SH-SY5Y (cell line): Measurements from ENCODE around the gene FAM237B.

Experiments
- GATA2 ChIP-seq: IDR thresholded peaks from 2 replicates; pipeline ENCODE4 v1.6.1; 2011; ENCODE audit warnings: mild to moderate bottlenecking, low read depth, low read length
- GATA3 ChIP-seq: IDR thresholded peaks from 2 replicates; pipeline ENCODE4 v1.6.1; 2011; ENCODE audit warnings: low read depth, mild to moderate bottlenecking, low read length, moderate library complexity

FAM237B gene

DNA sequence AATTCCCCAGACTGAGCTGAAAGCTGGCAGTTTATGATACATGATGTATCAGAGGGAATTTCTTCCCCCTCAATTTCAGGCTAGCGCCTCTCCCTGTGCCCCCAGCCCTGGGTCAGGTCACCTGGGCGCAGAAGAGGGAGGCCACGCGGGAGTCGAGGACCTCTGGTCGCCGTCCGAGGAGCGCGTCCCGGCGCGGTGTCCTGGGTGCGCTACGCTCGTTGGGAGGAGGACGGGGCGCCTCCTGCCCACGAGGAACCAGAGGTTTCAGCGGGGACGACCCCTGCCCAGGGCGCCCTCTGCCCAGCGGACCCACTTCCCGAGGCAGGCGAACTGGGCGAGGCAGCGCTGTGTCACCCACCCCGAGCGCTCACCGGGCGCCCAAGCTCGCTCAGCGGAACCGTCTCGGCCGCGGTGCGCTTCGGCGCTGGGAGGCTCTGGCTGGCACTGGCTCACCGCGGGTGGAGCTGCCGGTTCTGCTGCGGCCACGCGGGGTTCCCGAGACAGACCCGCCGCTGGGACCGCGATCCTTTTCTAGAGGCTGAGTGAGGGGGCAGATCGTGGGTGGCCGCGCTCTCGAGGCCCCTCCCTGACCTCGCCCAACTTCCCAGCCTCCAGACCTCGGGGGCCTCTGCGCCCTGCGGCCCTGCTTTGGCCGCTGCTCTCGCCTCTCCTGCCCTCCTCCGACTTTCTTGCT, at the start of gene FAM237B:
TSS of gene FAM237B (minus strand) at position 504 of the 694 bp plus-strand sequence. CDS start 1,556 bp downstream, outside the sequence.
- no peak for TF ChIP-seq GATA2
- TF ChIP-seq GATA3 = no peak

DNA sequence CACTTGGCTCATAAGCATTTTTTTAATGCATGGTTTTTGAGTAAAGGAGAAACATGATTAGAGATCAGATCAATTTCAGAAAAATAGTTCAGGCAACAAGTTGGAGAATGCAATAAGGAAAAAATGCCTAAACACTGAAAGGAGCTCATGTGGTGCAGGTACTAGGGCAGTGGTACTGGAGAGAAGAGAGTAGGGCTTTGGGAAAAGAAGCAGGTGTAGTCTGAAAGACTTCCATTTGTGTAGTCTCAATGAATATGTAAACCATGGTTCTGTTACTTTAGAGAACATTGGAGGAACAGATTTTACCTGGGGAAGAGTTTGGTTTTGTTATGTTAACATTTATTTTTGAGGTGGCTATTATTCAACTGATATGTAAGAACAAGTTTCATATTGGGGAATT, 30.9 kb upstream of the FAM237B start:
- TF ChIP-seq GATA3 = no peak
- no peak for TF ChIP-seq GATA2

DNA sequence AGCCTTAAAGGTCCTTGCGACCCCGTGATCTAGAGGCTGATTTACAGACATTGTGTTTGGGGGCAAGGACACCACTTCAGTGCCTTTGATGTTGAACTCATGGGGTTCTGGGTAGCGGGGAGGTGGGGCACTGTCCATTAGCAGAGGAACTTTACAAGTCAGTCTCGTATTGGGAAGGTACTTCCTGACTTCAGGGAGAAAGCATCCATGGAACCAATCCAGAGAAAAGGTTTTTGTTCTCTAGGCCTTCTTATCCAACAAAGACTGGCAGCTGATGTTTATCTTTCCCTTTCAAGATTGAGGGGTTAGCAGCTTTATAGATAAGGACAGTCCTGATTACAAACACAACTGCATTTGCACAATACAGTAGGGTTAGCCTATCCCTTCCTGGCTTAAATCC, 28.2 kb upstream of the FAM237B start:
- no peak for TF ChIP-seq GATA3
- no peak for TF ChIP-seq GATA2

DNA sequence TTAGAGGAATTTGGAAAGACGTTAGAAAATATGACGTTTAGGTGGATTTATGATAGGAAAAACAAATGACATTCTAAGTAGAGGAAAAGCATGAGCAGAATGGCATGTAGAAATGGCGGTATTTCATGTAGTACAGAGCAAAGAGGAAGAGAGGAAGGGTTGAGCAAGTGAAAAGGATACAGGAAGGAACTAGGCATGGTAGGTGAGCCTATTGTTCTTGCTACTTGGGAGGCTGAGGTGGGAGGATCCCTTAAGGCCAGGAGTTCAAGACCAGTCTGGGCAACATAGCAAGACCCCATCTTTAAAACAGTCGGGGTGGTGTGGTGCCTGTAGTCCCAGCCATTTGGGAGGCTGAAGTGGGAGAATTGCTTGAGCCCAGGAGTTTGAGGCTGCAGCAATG, 26.7 kb upstream of the FAM237B start:
- no peak for TF ChIP-seq GATA2
- TF ChIP-seq GATA3 = no peak

DNA sequence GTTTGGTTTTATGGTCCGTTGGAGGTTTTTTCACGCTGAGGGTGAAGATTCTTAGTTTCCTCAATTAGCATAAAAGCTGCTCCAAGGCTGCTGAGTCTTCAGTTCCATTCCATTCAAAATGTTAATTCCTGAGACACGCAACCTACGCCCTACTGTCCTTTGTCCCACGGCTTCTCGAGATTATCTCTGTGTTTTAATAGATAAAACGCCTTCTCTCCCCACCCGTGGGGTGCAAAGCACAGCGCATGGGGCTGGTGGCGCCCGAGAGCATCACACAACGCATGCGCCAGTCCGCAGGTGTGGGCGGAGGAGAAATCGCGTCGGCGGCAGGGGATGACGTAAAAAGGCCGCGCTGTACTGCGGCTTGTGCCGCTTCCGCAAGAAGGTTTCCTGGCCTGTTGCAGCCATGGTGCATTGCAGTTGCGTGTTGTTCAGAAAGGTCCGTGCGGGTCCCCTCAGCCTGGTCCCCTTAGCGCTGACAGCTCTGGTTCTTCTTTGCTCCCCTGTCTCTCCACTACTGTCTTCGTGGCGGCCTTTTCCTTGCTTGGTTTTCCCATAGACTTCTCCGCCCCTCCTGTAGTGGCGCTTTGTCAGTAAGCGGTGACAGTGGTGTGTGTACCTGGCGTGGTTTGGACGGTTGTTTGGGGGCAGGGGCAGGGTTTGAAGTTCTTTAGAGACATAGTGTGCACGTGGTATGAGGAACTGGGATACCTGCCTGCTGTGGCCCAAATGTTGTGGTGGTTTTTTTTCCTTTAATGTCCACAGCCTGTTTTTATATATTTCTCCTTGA, 25.4 kb upstream of the FAM237B start, which contains the start of gene GTPBP10:
TSS of gene GTPBP10 (plus strand) at position 381 of the 790 bp plus-strand sequence. CDS start at position 407, 26 bp downstream.
- TF ChIP-seq GATA2 (peak; percentile 76; the same call in 1 of the 2 replicates), GATA3 (no peak)

DNA sequence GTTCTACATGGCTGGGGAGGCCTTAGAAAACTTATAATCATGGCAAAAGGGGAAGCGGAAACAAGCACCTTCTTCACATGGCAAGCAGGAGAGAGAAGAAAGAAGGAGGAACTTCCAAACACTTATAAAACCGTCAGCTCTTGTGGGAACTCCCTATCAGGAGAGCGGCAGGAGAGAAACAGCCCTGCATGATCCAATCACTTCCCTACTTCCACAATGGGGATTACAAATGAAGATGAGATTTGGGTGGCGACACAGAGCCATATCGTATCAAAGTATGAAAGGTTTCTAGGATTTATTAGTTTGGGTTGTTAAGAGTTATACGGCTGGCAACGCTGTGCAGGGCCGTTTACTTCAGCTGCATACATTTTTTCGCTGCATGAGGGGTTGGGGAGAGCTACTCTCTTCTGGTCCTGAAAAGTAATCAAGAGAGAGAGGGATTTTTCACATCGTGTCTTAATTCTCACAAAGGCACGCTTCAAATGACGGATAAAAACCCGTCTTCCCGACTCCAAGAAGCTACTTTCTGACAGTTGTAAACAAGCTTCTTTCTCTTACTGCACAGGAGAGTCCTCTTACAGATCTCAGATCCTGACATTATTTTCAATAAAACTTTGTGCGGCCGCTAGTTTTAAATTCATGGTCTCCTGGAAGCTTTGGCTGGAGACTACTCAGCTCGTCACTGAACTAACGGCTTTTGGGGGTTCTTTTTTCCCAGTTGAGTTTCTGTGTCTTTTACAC, 24.7 kb upstream of the FAM237B start:
- no peak for TF ChIP-seq GATA2
- no peak for TF ChIP-seq GATA3

DNA sequence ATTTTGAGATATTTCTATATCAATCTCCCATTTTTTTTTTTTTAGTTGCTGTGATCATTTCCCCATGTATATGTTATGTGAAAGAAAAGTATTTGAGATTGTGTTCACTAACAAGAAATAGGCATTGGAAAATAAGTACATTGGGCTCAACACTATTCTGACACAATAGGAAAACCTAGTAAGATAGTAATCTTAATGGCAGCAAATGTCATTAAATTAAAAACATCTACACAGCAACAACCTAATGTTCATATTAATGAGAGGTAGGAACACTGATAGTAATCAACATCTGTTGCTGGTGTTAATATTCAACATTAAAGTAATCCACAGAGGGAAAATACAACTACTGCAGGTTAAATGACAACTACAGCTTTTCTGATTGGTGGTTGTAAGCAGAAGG, 23.9 kb upstream of the FAM237B start:
- TF ChIP-seq GATA2 (no peak), GATA3 (peak; percentile 73)

DNA sequence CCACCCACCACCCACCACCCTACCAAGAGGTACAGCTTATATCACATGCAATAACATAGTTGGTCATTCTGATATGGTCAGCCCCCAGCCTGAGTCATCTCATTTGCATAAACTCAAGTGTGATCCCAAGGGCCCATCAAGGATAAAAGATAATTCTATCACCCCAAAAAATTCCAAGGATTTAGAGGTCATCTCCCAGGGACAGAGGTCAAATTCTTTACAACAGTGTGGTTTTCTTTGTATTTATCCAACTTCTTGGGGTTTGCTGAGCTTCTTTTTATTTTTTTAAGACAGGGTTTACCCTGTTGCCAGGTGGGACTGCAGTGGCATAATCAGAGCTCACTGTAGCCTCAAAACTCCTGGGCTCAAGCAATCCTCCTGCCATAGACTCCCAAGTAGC, 16.0 kb upstream of the FAM237B start:
- no peak for TF ChIP-seq GATA3
- TF ChIP-seq GATA2 = no peak

DNA sequence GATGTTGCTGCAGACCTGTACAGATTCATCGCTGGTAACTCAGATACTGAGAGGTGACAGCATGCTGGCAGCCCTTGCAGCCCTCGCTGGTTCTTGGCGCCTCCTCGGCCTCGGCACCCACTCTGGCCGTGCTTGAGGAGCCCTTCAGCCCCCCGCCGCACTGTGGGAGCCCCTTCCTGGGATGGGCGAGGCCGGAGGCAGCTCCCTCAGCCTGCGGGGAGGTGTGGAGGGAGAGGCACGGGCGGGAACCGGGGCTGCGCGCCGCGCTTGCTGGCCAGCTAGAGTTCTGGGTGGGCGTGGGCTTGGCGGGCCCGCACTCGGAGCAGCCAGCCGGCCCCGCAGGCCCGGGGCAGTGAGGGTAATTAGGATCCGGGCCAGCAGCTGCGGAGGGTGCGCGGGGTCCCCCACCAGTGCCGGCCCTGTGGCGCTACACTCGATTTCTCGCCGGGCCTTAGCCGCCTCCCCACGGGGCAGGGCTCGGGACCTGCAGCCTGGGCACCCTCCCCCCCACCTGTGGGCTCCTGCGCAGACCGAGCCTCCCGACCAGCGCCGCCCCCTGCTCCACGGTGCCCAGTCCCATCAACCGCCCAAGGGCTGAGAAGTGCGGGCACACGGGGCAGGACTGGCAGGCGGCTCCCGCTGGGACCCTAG, 13.2 kb upstream of the FAM237B start:
- no peak for TF ChIP-seq GATA3

DNA sequence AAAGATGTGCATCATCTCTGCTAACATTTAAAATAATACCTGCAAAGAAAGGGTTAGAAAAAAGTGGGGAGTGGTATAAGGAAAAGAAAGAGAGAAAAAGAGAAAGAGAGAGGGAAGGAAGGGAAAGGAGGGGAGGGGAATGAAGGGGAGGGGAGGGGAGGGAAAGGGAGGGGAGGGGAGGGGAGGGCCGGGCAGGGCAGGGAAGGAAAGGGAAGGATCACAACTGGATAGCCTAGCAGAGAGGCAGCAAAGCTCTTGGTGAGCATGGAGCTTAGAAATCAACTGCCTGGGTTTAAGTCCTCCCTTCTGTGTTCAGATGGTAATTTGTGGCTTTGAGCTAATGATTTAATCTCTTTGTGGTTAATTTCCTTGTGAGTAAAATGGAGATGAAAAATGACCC, 5.4 kb upstream of the FAM237B start:
- TF ChIP-seq GATA2 (no peak), GATA3 (no peak)

DNA sequence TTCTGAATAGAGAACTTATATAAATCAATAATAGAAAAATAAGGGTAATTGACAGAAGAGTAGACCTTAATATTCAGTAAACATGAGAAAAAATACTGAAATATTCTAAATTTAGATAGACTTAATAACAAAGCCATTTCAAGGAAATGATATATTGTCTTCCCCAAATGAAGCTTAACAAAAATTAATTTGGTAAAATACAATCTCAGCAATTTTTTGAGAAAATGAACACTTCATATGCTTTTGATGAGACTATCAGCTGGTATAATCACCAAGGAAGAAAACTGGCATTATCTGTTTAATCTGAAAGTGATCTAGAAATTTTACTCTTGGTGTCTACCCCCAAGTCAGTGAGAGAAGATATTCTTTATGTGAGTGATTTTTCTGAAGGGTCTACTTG, 1.7 kb upstream of the FAM237B start:
- TF ChIP-seq GATA3 (no peak), GATA2 (no peak)

DNA sequence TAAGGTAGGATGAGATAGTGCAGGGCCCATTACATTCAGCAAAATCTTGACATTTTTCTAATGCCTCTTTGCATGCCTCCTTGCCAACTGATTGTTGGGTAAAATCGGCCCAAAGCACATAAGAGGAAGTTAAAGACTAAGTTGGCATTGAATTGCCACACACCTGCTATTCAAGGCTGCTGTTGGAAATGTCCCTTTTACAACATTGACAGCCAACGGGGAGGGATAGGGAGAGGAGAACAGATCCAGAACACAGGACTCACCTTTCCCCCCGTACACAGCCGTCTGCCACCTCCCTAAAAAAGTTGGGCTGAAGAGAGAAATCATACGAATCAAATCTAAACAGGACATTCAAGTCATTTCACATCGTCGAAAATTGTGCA, 695 bp downstream of the FAM237B start:
- TF ChIP-seq GATA3 (no peak), GATA2 (no peak)

DNA sequence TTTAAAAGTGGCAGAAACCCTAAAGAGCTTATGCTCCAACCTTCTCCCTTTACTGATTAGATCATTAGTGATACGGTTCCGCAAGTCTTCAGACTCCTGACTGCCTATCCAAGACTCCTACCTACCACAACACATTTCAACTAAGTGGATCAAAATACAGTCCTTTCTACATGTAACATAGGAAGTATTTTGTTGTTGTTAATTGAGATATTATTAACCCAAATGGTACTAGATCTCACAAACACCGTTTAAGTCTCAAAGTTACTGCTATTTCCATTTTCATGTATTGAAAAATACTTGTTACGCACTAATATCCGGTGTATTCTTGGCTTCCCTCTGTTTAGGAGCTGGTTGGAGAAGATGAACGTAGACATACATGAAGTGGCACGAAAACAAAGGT, 1.1 kb downstream of the FAM237B start:
- no peak for TF ChIP-seq GATA3
- no peak for TF ChIP-seq GATA2

DNA sequence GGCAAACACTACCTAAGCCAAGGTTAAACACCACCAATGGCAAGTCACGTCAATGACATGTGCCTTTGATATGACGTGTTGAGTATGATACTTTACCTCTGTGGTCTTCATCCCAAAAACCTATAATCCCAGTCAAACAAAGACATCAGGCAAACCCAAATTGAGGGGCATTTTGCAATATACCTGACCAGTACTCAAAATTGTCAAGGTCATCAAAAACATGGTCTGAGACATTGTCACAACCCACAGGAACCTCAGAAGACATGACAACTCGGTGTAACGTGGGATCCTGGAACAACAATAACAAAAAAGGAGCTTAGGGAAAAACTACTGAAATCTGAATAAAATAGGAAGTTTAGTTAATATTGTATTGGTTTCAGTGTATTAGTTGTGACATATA, 7.2 kb downstream of the FAM237B start:
- no peak for TF ChIP-seq GATA3
- no peak for TF ChIP-seq GATA2
